ENCODE results near the gene LPCAT1. TPM values are rescaled to one million over a fixed set of nuclear protein-coding genes. Genes with fewer than 3 reads are reported as not detected.

LPCAT1 gene
- total RNA-seq, 1 donor from 2014 or later: 269 TPM

- Mint-ChIP-seq H3K4me3 (no peak overlapping the region), H3K27me3 (no peaks in the 10 kb centered on the region), H3K36me3 (ENCODE audit: low read depth) (no peaks in the 10 kb centered on the region), H3K4me1 (peaks cover 37% of the 10 kb centered on the region), H3K27ac (peak overlapping the region; percentile 87), H3K9me3 (no peaks in the 10 kb centered on the region)
- intact Hi-C loops (cut with micrococcal nuclease): loop anchor here (10.0 kb wide), 1 partner anchor 183 kb away; the partner anchor contains the start of gene CLPTM1L
- ATAC-seq (ENCODE audit: low read depth) (no peak), DNase-seq (no peak)
- ChIA-PET POLR2A (interaction anchor here (0.8 to 1.6 kb wide), 3 partner anchors 38 to 47 kb away, joined by 3 to 7 read pairs (median 3); no protein-coding TSS in a partner anchor), CTCF (interaction anchor here (1.0 kb wide), 1 partner anchor 9 kb away, joined by 3 read pairs; no protein-coding TSS in a partner anchor)
- TF ChIP-seq, protein P1, sequence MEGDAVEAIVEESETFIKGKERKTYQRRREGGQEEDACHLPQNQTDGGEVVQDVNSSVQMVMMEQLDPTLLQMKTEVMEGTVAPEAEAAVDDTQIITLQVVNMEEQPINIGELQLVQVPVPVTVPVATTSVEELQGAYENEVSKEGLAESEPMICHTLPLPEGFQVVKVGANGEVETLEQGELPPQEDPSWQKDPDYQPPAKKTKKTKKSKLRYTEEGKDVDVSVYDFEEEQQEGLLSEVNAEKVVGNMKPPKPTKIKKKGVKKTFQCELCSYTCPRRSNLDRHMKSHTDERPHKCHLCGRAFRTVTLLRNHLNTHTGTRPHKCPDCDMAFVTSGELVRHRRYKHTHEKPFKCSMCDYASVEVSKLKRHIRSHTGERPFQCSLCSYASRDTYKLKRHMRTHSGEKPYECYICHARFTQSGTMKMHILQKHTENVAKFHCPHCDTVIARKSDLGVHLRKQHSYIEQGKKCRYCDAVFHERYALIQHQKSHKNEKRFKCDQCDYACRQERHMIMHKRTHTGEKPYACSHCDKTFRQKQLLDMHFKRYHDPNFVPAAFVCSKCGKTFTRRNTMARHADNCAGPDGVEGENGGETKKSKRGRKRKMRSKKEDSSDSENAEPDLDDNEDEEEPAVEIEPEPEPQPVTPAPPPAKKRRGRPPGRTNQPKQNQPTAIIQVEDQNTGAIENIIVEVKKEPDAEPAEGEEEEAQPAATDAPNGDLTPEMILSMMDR (IDR thresholded peaks at IDR 0.05): no peak
Observed at GRCh38 chr5:1527533-1528205, 3.9 kb upstream of the LPCAT1 start.

DNA sequence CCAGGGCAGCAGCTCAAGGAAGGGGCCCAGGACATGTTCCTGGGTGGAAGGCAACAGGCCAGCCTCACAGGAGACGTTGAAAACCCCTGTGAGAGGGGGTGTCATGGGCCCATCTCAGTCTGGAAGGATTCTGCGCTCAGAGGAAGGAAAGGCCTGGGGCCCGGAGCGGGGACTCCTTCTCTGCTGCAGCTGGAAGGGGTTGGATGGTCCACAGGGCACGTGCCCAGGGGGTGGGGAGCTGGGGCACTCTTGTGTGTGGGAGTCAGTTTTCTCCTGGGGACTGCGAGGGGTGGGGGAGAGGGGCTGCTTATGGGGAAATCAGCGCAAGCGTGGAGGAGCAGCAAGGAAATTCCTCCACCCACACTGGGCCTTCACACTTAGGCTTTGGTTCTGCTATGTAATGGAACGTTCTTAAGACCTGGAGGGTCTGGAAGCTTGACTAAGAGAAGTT is 2.9 kb upstream of the LPCAT1 start:
- peaks cover 4% of the 10 kb centered on the region for H3K36me3 Mint-ChIP-seq (ENCODE audit: low read depth)
- no peaks in the 10 kb centered on the region for H3K27me3 Mint-ChIP-seq
- no peak for ATAC-seq (ENCODE audit: low read depth)
- peaks cover 42% of the 10 kb centered on the region for H3K4me1 Mint-ChIP-seq
- peak overlapping the region; percentile 41 for H3K4me3 Mint-ChIP-seq
- DNase-seq: peak; percentile 20
- POLR2A ChIA-PET: interaction anchor here (1.5 to 6.5 kb wide), 5 partner anchors 9 to 42 kb away, joined by 3 to 63 read pairs (median 12); no protein-coding TSS in a partner anchor
- H3K27ac Mint-ChIP-seq: peak overlapping the region; percentile 87
- TF ChIP-seq, protein P1 (IDR thresholded peaks at IDR 0.05): no peak
- CTCF ChIA-PET: interaction anchor here (1.0 kb wide), 1 partner anchor 10 kb away, joined by 3 read pairs; no protein-coding TSS in a partner anchor
- no peaks in the 10 kb centered on the region for H3K9me3 Mint-ChIP-seq
- intact Hi-C loops (cut with micrococcal nuclease): loop anchor here (10.0 kb wide), 1 partner anchor 182 kb away; the partner anchor contains the start of gene CLPTM1L

GRCh38 chr5:1526190-1526631 is 2.5 kb upstream of the LPCAT1 start:
- TF ChIP-seq, protein P1 (IDR thresholded peaks at IDR 0.05): no peak
- ChIA-PET CTCF (no interaction called here), POLR2A (interaction anchor here (0.8 to 6.5 kb wide), 6 partner anchors 10 to 41 kb away, joined by 5 to 63 read pairs (median 11); no protein-coding TSS in a partner anchor)
- ATAC-seq (ENCODE audit: low read depth) (no peak), DNase-seq (no peak)
- Mint-ChIP-seq H3K27me3 (no peaks in the 10 kb centered on the region), H3K4me1 (peaks cover 47% of the 10 kb centered on the region), H3K9me3 (no peaks in the 10 kb centered on the region), H3K4me3 (no peak overlapping the region), H3K27ac (peak overlapping the region; percentile 87), H3K36me3 (ENCODE audit: low read depth) (peaks cover 7% of the 10 kb centered on the region)
- intact Hi-C loops (cut with micrococcal nuclease): loop anchor here (10.0 kb wide), 1 partner anchor 181 kb away; the partner anchor contains the start of gene CLPTM1L

- TF ChIP-seq, protein P1 (IDR thresholded peaks at IDR 0.05): no peak
- DNase-seq (peak; percentile 12), ATAC-seq (ENCODE audit: low read depth) (no peak)
- POLR2A ChIA-PET: interaction anchor here (0.8 to 6.5 kb wide), 6 partner anchors 10 to 46 kb away, joined by 3 to 63 read pairs (median 11); no protein-coding TSS in a partner anchor
- Mint-ChIP-seq H3K4me1 (peaks cover 51% of the 10 kb centered on the region), H3K36me3 (ENCODE audit: low read depth) (peaks cover 12% of the 10 kb centered on the region), H3K4me3 (peak overlapping the region; percentile 44), H3K27me3 (no peaks in the 10 kb centered on the region), H3K9me3 (no peaks in the 10 kb centered on the region), H3K27ac (peak overlapping the region; percentile 87)
- CTCF ChIA-PET: no interaction called here
- intact Hi-C loops (cut with micrococcal nuclease): loop anchor here (10.0 kb wide), 1 partner anchor 181 kb away; the partner anchor contains the start of gene CLPTM1L
Observed at GRCh38 chr5:1525624-1526189, 1.9 kb upstream of the LPCAT1 start.
